Skeletal muscle satellite cell (primary cell): Measurements from ENCODE around the gene PBXIP1.
"Not testable (repeated sequence)": the region's sequence is repeated elsewhere in the genome, so short reads cannot be mapped to it uniquely, and the experiment has no call there.

Experiments used
- H3K27me3 ChIP-seq: 2 replicates; pipeline ENCODE4 v1.7.0; 2013; ENCODE audit warnings: low read length; ENCODE audit not compliant: control insufficient read depth, insufficient read depth
- H3K36me3 ChIP-seq: 2 replicates; pipeline ENCODE4 v1.7.0; 2013; ENCODE audit warnings: mild to moderate bottlenecking, control low read depth, low read length; ENCODE audit not compliant: insufficient read depth
- H3K4me1 ChIP-seq: 2 replicates; pipeline ENCODE4 v1.7.0; 2013; ENCODE audit warnings: low read length; ENCODE audit not compliant: control insufficient read depth, insufficient read depth
- H3K4me2 ChIP-seq: 2 replicates; pipeline ENCODE4 v1.7.0; 2013; ENCODE audit warnings: mild to moderate bottlenecking, low read length
- H3K4me3 ChIP-seq: 2 replicates; pipeline ENCODE4 v1.7.0; 2013; ENCODE audit warnings: low read length
- H3K9ac ChIP-seq: 2 replicates; pipeline ENCODE4 v1.7.0; 2013; ENCODE audit warnings: mild to moderate bottlenecking, low read depth, low read length, moderate library complexity
- H3K9me3 ChIP-seq: replicated peaks from 2 replicates; pipeline ENCODE4 v1.7.0; 2013; ENCODE audit warnings: mild to moderate bottlenecking, control low read depth, low read length

Gene PBXIP1

DNA sequence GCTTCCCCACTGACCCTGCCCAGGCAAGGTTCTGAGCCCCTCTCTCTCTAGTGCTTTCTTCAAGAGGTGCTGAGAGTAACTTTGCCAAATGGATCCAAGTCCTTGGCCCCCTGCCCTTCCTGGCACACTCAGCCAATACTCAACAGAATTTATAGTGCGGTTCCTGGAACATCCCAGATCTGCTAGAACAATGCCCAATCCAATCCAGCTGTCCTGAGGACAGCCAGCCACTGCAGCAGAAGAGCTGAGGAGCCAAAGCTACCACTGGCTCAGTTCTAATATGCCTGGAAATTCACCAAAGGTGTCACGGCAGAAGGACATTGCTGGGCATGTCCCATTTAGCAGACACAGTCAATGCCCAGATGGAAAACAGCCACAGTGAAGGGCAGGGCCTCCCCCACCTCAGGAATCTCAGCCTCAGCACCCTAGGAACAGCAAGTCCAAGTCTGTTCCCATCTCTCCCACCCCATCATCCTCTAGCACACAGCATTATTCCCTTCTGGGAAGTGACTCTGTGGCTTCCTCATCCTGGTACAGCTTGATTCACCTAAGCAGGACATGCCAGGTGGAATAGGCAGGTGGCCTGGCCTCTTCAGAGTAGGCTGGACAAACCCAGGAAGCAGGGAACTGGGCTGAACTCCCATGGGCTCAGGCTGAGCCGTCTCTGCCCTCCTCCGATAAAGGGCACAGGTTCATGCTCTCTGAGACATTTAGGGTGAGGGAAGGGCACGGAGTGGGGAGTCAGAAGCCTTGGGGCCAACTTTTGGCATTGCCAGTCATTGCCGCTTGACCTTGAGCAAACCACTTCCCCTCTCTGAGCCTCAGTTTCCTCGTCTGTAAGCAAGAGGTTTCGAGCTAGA, 44.0 kb downstream of the PBXIP1 start:
- Histone ChIP-seq H3K36me3 (no peaks in the 10 kb centered on the region), H3K4me1 (no peaks in the 10 kb centered on the region), H3K9ac (no peak overlapping the region), H3K4me3 (no peak overlapping the region), H3K4me2 (no peak overlapping the region), H3K9me3 (no peaks in the 10 kb centered on the region), H3K27me3 (no peaks in the 10 kb centered on the region)

DNA sequence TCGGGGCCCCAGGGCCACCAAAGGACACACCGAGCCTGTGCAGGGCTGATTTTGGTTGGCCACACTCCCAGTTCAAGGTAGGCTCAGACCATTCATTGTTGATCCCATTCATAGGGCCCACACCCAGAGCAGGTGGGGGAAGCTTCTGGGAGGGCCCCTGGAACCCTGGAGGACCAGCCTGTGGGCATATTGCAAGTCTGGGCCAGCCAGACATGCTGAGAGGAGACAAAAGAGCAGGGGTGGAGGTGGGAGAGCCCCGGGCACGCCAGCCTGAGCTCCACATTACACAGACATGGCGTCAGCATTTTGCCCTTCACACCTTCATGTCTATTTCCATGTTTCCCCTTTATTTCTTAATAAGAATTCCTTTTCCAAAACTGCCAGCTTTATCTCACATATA, 45.0 kb downstream of the PBXIP1 start:
- Histone ChIP-seq H3K4me2 (no peak overlapping the region), H3K9ac (no peak overlapping the region), H3K36me3 (no peaks in the 10 kb centered on the region), H3K4me1 (no peaks in the 10 kb centered on the region), H3K27me3 (no peaks in the 10 kb centered on the region), H3K4me3 (no peak overlapping the region), H3K9me3 (no peaks in the 10 kb centered on the region)

DNA sequence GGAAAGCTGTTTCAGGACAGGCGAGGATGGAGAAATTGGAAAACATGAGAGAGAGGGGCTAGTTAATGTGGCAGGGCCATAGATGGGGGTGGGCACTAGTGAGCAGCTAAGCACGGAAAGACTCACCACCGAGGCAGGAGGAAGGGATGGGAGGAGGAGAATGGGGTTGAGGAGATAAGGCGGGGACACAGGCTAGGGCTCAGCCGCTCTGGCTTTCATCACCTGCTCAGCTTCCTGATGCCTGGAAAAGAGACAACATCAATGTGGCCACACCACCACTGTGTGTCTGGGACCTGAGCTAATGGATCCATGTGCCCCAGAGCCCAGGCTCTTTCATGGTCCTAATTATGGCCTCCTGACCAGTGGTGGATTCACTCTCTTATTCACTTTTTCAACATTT, 47.0 kb downstream of the PBXIP1 start:
- Histone ChIP-seq H3K9me3 (no peaks in the 10 kb centered on the region), H3K4me1 (no peaks in the 10 kb centered on the region), H3K4me2 (no peak overlapping the region), H3K4me3 (no peak overlapping the region), H3K36me3 (no peaks in the 10 kb centered on the region), H3K27me3 (no peaks in the 10 kb centered on the region), H3K9ac (no peak overlapping the region)

DNA sequence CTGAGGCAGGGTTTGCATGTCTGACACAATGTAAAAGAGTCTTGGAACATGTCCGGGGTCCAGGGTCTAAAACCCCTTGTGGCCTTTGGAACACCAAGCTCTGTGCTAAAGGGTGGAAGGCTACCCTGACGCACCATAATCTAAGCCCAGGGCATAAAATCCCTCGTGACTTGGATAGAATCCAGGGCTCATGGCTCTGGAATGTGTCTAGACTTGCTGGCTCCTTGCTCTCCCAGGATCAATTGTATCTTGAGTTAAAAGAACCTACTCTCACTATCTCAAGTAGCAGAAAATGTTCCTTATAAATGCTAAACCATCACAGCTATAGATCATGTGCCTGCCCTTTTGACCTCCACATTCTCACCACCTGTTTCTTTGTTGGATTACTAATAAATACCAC, 47.8 kb downstream of the PBXIP1 start:
- H3K9ac ChIP-seq, H3K36me3 ChIP-seq, H3K4me1 ChIP-seq, H3K4me3 ChIP-seq, H3K27me3 ChIP-seq, H3K4me2 ChIP-seq, H3K9me3 ChIP-seq: not testable (repeated sequence)

DNA sequence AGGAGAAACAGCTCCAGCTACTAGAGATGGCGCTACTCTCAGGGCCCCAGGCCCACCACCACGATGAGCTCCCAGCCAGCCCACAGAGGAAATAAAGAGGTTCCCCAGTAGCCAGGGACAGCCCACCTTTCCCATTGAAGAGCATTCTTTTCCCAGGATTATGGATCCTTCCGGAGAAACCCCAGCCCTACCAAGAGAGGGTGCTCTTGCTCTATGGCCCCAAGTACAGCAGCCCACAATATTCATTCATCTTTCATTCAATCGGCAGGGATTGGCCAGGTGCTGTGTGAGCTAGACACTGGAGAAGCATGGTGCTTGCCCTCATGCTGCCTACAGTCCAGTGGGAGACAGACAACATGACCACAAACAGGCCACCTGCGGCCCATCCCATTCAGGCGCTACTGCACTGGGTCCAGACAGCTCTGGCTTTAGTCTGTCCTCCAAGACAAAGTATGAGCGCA, 49.2 kb downstream of the PBXIP1 start:
- no peaks in the 10 kb centered on the region for H3K27me3 ChIP-seq
- H3K4me1 ChIP-seq = no peaks in the 10 kb centered on the region
- H3K9me3 ChIP-seq = no peaks in the 10 kb centered on the region
- H3K36me3 ChIP-seq = no peaks in the 10 kb centered on the region
- H3K9ac ChIP-seq = no peak overlapping the region
- no peak overlapping the region for H3K4me2 ChIP-seq
- H3K4me3 ChIP-seq = no peak overlapping the region

DNA sequence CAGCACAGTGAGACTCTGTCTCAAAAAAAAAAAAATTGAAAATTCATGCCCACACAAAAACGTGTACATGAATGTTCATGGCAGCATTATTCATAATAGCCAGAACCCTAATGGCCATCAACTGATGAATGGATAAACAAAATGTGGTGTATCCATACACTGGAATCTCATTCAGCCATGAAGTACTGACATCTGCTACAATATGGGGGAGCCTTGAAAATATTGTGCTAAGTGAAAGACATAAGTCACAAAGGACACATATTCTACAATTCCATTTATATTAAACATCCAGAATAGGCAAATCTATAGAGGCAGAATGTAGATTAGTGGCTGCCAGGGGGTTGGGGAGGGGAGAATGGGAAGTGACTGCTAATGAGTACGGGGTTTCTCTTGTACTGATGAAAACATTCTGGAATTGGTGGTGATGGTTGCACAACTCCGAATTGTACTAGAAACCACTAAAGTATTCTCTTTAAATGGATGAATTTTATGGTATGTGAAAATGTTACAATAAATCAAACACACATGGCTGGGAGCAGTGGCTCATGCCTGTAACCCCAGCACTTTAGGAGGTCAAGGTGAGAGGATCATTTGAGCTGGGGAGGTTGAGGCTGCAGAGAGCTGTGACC, 52.8 kb downstream of the PBXIP1 start:
- no peak overlapping the region for H3K4me2 ChIP-seq
- no peak overlapping the region for H3K4me3 ChIP-seq
- H3K9me3 ChIP-seq = no peaks in the 10 kb centered on the region
- H3K27me3 ChIP-seq = no peaks in the 10 kb centered on the region
- no peaks in the 10 kb centered on the region for H3K36me3 ChIP-seq
- no peak overlapping the region for H3K9ac ChIP-seq
- no peaks in the 10 kb centered on the region for H3K4me1 ChIP-seq

DNA sequence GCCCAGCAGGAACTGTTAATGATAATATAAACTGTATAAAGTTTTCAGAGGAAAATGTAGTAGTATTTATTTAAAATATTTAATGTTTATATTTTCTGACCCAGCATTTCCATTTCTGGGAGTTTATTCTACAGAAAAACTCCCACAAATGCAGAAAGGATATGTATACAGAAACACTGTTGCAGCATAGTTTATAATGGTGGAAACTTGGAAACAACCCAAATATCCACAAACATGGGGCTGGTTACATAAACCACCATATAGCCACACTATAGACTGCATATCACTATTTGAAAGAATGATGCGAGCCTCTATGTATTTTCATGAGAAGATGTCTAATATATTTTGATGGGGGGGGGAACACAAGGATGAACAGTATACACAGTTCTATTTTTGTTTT, 54.3 kb downstream of the PBXIP1 start:
- no peaks in the 10 kb centered on the region for H3K4me1 ChIP-seq
- no peak overlapping the region for H3K4me3 ChIP-seq
- no peaks in the 10 kb centered on the region for H3K36me3 ChIP-seq
- H3K9ac ChIP-seq = no peak overlapping the region
- H3K27me3 ChIP-seq = peaks cover 11% of the 10 kb centered on the region
- no peak overlapping the region for H3K4me2 ChIP-seq
- no peaks in the 10 kb centered on the region for H3K9me3 ChIP-seq

DNA sequence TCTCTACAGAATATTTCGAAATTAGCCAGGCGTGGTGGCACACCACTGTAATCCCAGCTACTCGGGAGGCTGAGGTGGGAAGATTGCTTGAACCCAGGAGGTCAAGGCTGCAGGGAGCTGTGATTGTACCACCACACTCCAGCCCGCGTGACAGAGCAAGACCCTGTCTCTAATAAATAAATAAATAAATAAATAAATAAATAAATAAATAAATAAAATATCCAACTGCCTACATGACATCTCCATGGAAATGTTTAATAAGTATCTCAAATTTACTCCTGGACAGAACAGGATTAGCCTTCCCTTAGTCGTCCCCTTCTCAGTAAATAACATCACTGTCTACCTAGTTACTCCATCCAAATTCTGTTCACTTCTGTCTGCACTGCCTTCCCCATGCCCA, 56.9 kb downstream of the PBXIP1 start:
- Histone ChIP-seq H3K9me3 (no peaks in the 10 kb centered on the region), H3K4me2 (no peak overlapping the region), H3K27me3 (peaks cover 35% of the 10 kb centered on the region), H3K4me1 (no peaks in the 10 kb centered on the region), H3K4me3 (no peak overlapping the region), H3K9ac (no peak overlapping the region), H3K36me3 (no peaks in the 10 kb centered on the region)

DNA sequence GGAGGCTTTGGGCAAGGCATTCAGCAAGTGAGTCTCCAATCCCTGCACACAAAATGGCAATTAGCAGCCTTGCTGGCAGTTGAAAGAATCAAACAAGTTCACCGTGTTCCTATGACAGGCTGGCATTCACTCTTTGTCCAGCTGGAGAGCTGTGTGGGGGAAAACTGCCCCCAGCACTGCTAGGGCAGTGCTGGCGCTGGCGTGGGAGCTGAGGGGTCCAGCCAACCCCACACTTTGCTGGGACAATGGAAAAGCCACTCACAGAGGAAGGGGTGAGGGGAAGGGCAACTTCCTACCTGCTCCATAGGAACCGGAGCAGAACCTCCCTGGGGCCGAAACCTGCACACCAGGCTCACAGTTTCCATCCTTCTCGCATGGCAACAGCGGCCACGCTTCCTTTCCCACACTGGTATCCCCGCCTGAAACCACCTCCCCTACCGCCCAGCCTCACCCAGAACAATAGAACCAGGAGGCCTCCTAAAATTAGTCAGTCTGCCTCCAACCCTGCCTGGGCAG, 59.1 kb downstream of the PBXIP1 start:
- H3K9ac ChIP-seq = no peak overlapping the region
- no peak overlapping the region for H3K4me2 ChIP-seq
- no peak overlapping the region for H3K4me3 ChIP-seq
- H3K27me3 ChIP-seq = peaks cover 49% of the 10 kb centered on the region
- H3K4me1 ChIP-seq = no peaks in the 10 kb centered on the region
- H3K36me3 ChIP-seq = no peaks in the 10 kb centered on the region
- H3K9me3 ChIP-seq = no peaks in the 10 kb centered on the region

DNA sequence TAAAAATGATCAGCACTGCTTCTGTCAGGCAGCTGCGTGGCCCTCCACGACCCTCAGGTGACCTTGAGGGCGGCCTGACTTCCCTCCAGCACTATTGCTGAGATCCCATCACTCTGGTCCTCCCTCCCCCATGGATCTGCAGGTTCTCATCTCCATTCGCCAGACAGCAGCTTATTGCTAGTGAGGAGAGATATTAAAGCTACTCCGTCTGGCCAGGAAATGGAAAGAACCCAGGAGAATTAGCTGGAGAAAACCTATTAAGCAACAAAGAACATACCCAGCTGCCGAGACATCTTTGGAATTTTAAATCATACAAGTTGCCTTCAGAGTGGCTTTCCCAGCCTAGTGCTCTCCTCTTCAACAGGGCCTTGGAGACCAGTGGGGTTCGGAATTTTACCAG, 60.1 kb downstream of the PBXIP1 start:
- no peaks in the 10 kb centered on the region for H3K36me3 ChIP-seq
- no peak overlapping the region for H3K9ac ChIP-seq
- H3K9me3 ChIP-seq = no peaks in the 10 kb centered on the region
- no peak overlapping the region for H3K4me3 ChIP-seq
- no peaks in the 10 kb centered on the region for H3K4me1 ChIP-seq
- H3K4me2 ChIP-seq = no peak overlapping the region
- peaks cover 53% of the 10 kb centered on the region for H3K27me3 ChIP-seq
